ACC112 (cell line): Measurements from ENCODE around the gene SLC6A3.

Experiments used
- H2AFZ ChIP-seq: fragments of 200-600 bp; sonication (generic); one replicate; pipeline ENCODE4 v1.6.0; 2017; ENCODE audit warnings: antibody characterized with exemption, low read length; ENCODE audit not compliant: unreplicated experiment
- H3K27ac ChIP-seq: fragments of 200-600 bp; sonication (generic); 2 replicates; pipeline ENCODE4 v1.5.1; 2014; ENCODE audit warnings: low read depth, mild to moderate bottlenecking, antibody characterized with exemption, low read length, moderate library complexity
- H3K27me3 ChIP-seq: fragments of 200-600 bp; sonication (generic); 2 replicates; pipeline ENCODE4 v1.6.1; 2014; ENCODE audit warnings: mild to moderate bottlenecking, antibody characterized with exemption, low read length, moderate library complexity, mixed read lengths; ENCODE audit not compliant: insufficient read depth
- H3K36me3 ChIP-seq: fragments of 200-600 bp; sonication (generic); 2 replicates; pipeline ENCODE4 v1.6.1; 2016; ENCODE audit warnings: mild to moderate bottlenecking, antibody characterized with exemption, low read length, moderate library complexity, mixed read lengths; ENCODE audit not compliant: insufficient read depth
- H3K4me1 ChIP-seq: fragments of 200-600 bp; sonication (generic); one replicate; pipeline ENCODE4 v1.6.1; 2016; ENCODE audit warnings: low read length, mixed read lengths; ENCODE audit not compliant: insufficient read depth, unreplicated experiment, control insufficient read depth
- H3K4me3 ChIP-seq: fragments of 200-600 bp; sonication (generic); 2 replicates; pipeline ENCODE4 v1.5.1; 2014; ENCODE audit warnings: mild to moderate bottlenecking, low read depth, low read length
- H3K79me2 ChIP-seq: fragments of 200-600 bp; sonication (generic); one replicate; pipeline ENCODE4 v1.6.0; 2016; ENCODE audit warnings: low read length; ENCODE audit not compliant: control insufficient read depth, unreplicated experiment, insufficient read depth

SLC6A3 gene

DNA sequence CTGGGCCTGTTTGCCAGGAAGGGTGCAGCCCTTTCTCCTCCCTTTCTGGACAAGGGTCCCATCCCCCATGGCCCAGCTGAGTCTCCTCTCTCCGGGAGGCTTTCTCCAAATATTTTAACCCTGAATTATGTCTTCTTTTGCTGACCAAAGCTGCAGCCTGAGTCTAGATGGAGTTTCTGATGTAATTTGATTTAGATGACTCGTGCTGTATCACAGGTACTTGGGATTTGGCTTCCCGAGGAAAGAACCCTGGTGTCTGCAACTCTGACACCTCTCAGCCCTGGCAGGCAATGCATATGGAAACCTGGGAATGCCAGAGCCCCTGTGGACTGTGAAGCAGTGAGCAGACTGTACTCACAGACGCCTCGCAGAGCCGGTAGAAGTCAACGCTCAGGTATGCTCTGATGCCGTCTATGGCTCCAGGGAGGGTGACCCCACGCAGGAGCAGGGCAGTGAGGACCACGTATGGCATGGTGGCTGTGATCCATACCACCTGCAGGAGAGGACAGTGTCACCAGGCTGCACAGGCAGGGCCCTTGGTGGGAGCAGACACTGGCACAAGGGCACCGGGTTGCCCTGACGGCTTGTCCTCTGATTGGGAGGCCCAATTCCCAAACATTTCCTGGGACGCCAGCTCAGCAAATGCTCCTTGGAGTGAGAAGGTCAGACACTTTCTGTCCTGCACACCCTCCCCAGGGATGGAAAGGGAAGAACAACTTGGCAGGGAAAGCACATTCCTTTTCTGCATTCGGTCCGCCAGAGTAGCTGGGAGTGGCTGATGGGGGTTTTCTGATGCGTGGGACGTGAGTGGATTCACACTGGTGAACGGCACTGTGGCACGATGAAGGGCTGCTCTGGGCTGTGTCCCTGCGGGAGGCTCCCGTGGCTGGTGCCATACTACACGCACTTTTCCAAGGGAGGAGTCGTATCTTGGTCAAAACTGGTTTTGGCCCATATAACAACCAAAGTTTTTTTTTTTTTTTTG lies 24.7 kb downstream of the SLC6A3 start:
- H3K27me3 ChIP-seq = peaks cover 13% of the 10 kb centered on the region; the same call in 1 of the 2 replicates
- no peaks in the 10 kb centered on the region for H3K36me3 ChIP-seq
- H2AFZ ChIP-seq = no peak overlapping the region
- H3K4me3 ChIP-seq = no peak overlapping the region; the same call in 1 of the 2 replicates
- no peaks in the 10 kb centered on the region for H3K79me2 ChIP-seq
- H3K4me1 ChIP-seq = peaks cover 7% of the 10 kb centered on the region
- H3K27ac ChIP-seq = no peak overlapping the region

DNA sequence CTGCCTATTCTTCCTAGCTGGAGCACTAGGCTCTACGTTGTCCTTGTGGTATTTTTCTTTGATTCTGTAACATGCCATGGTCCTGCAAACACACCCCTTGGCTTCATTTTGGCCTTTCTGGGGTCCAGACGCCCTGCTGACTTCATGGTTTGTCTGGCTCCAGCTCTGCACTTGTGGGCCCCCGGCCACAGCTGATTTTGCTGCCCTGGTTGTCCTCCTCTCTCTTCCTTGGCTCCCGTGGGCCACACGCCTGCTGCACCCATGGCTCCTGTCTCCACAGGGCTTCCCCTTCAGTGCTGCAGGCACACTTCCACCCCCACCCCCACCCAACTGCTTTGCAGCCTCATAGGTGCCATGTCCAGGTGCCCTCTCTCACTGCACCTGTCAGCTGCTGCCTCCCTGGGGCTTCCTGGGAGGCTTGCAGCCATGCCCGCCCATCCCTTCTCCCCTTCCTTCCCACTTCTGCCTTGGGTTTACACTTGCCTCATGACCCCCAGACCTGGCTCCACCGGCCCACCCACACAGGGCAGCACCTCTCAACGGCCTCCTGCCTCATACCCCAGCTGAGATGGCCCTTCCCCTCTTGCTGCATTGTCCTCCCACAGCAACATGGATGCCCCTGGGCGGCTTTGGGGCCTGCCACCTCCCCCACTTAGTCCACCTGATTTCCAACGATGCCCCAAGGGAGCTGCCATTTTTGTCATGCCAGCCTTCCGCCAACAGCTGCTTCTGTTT lies 25.6 kb downstream of the SLC6A3 start:
- Histone ChIP-seq H3K4me1 (peaks cover 7% of the 10 kb centered on the region), H3K27me3 (peaks cover 8% of the 10 kb centered on the region; the same call in 1 of the 2 replicates), H3K79me2 (no peaks in the 10 kb centered on the region), H3K4me3 (no peak overlapping the region), H3K27ac (no peak overlapping the region), H2AFZ (no peak overlapping the region), H3K36me3 (no peaks in the 10 kb centered on the region)

DNA sequence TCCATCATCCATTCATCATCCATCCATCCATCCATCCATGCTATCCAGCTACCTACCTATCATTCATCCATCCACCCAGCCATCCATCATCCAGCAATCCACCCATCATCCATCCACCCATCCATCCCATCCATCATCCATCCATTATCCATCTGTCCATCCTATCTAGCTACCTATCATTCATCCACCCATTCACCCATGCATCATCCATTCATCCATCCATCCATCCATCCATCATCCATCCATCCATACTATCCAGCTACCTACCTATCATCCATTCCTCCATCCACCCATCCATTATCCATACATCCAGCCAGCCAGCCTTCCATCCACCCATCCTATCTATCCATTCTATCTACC lies 26.3 kb downstream of the SLC6A3 start:
- peaks cover 7% of the 10 kb centered on the region for H3K4me1 ChIP-seq
- no peak overlapping the region for H3K27ac ChIP-seq
- H3K36me3 ChIP-seq = no peaks in the 10 kb centered on the region
- no peaks in the 10 kb centered on the region for H3K79me2 ChIP-seq
- H3K27me3 ChIP-seq = peaks cover 8% of the 10 kb centered on the region; the same call in 1 of the 2 replicates
- no peak overlapping the region for H3K4me3 ChIP-seq
- no peak overlapping the region for H2AFZ ChIP-seq

DNA sequence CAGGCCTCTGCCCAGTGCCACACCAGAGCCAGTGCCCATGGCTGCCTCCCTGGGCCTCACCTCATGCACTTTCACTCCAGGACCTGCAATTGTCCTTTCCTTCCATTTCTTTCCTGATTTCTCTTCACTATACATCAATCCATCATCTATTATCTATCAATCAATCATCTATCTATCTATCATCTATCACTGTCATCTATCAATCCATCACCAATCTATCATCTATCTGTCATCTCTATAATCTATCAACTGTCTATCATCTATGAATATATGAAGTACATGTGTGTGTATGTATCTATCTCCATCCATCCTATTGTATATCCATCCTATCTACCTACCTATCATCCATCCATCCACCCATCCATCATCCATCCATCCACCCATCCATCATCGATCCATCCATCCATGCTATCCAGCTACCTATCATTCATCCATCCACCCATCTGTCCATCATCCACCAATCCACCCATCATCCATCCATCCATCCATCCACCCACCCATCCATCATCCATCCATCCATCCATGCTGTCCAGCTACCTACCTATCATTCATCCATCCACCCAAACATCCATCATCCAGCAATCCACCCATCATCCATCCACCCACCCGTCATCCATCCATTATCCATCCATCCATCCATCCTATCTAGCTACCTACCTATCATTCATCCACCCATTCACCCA lies 26.9 kb downstream of the SLC6A3 start:
- Histone ChIP-seq H3K36me3 (no peaks in the 10 kb centered on the region), H3K27me3 (peaks cover 13% of the 10 kb centered on the region; the same call in 1 of the 2 replicates), H3K79me2 (no peaks in the 10 kb centered on the region), H3K4me3 (no peak overlapping the region), H2AFZ (no peak overlapping the region), H3K27ac (no peak overlapping the region), H3K4me1 (peaks cover 7% of the 10 kb centered on the region)

DNA sequence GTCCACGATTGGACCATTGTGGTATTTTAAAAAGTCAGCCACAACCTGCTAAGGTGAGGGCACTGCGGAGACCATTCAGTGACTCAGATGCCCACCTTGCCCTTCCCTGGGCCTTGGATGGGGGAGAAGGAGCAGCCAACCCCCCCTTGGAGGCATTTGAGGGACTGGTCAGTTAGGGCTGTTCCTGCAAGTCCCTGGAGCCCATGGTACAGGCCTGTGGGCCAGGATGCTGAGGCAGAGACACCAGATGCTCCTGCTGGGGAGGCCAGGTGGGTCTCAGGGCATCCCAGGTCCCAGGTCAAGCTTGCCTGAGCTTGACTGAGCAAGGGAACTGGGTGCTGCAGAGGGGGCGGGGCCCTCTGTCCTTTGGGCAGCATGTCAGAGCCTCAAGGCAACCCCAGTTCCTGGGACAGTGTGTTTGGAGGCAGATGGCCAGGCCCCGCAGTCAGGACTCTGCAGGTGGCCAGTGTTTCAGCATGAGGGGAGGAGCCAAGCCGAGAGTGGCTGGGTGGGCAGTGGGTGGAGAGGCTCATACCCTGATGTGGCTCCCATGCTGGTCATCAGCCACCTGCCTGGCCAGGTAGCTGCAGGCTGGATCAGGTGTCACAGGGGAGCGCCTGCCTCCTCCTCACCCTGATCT lies 27.5 kb downstream of the SLC6A3 start:
- peaks cover 20% of the 10 kb centered on the region for H3K27me3 ChIP-seq
- H2AFZ ChIP-seq = no peak overlapping the region
- no peaks in the 10 kb centered on the region for H3K79me2 ChIP-seq
- H3K4me3 ChIP-seq = no peak overlapping the region
- H3K27ac ChIP-seq = no peak overlapping the region
- no peaks in the 10 kb centered on the region for H3K36me3 ChIP-seq
- peaks cover 7% of the 10 kb centered on the region for H3K4me1 ChIP-seq

DNA sequence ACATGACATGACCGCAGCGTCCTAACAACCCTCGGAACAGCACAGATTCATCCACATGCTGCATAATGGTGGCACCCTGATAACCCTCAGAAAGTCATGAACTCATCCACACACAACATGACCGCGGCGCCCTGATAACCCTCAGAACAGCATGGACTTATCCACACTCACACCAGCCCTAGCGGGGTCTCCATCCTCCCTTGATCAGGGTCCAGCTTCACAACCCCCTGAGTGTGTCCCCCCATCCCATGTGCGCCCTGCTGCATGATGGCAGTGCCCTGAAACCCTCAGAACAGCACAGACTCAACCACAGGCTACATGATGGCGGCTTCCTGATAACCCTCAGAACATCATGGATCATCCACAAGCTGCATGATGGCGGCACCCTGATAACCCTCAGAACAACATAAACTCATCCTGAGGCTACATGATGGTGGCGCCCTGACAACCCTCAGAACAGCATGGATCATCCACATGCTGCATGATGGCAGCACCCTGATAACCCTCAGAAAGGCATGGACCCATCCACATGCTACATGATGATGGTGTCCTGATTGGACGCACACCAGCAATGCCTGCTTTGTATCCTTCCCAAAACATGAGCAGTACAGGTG lies 28.3 kb downstream of the SLC6A3 start:
- Histone ChIP-seq H3K27ac (no peak overlapping the region), H3K27me3 (peaks cover 28% of the 10 kb centered on the region), H3K79me2 (no peaks in the 10 kb centered on the region), H3K4me3 (no peak overlapping the region), H3K4me1 (peaks cover 7% of the 10 kb centered on the region), H2AFZ (no peak overlapping the region), H3K36me3 (no peaks in the 10 kb centered on the region)

DNA sequence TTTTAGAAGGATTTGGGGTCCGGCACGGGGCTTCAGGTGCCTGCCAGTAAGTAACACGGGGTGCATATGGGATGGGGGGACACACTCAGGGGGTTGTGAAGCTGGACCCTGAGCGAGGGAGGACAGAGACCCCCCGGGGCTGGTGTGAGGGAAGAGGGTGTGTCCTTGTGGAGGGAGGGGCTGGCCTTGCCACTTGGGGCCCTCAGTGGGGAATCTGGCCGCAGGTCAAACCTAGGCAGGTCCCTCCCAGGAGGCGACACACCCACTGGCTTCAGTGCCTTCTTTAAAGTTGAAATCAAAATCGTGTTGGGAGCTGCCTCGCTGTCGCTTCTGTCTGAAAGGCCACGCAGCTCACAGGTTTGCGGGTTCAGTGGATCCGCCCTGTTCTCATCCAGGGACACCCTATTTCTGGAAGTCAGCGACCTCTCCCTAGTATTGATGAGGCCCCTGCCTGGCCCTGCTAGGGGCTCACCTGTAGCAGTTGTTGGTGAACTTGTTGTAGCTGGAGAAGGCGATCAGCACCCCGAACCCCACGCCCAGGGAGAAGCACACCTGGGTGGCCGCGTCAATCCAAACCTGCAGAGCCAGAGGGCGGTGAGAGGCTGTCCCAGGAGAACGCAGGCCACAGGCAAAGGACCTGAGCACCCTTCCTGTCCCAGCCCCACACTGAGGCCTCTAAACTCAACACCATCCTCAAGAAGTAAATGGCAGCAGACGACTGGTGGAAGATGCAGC lies 29.4 kb downstream of the SLC6A3 start:
- H3K36me3 ChIP-seq = no peaks in the 10 kb centered on the region
- no peak overlapping the region for H3K4me3 ChIP-seq
- H2AFZ ChIP-seq = no peak overlapping the region
- no peaks in the 10 kb centered on the region for H3K79me2 ChIP-seq
- no peak overlapping the region for H3K27ac ChIP-seq
- peaks cover 5% of the 10 kb centered on the region for H3K4me1 ChIP-seq
- H3K27me3 ChIP-seq = peaks cover 28% of the 10 kb centered on the region

DNA sequence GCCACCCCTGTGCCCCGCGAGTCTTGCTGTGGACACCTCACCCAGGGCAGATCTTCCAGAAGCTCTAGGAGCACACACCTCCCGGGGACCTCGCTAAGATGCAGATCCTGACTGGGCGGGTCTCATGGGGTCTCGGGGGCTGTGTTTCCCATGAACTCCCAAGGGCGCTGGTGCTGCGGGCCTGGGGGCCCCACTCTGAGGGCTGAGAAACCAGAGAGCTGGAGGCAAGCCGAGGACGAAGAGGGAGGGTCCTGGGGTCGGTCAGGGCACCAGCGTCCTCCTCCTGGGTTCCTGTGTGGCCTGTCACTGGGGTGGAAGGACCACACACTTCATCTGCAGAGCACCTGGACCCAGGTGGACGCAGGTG lies 30.2 kb downstream of the SLC6A3 start:
- no peaks in the 10 kb centered on the region for H3K4me1 ChIP-seq
- no peaks in the 10 kb centered on the region for H3K79me2 ChIP-seq
- H2AFZ ChIP-seq = no peak overlapping the region
- no peaks in the 10 kb centered on the region for H3K36me3 ChIP-seq
- H3K27me3 ChIP-seq = peaks cover 28% of the 10 kb centered on the region
- no peak overlapping the region for H3K27ac ChIP-seq
- no peak overlapping the region for H3K4me3 ChIP-seq

DNA sequence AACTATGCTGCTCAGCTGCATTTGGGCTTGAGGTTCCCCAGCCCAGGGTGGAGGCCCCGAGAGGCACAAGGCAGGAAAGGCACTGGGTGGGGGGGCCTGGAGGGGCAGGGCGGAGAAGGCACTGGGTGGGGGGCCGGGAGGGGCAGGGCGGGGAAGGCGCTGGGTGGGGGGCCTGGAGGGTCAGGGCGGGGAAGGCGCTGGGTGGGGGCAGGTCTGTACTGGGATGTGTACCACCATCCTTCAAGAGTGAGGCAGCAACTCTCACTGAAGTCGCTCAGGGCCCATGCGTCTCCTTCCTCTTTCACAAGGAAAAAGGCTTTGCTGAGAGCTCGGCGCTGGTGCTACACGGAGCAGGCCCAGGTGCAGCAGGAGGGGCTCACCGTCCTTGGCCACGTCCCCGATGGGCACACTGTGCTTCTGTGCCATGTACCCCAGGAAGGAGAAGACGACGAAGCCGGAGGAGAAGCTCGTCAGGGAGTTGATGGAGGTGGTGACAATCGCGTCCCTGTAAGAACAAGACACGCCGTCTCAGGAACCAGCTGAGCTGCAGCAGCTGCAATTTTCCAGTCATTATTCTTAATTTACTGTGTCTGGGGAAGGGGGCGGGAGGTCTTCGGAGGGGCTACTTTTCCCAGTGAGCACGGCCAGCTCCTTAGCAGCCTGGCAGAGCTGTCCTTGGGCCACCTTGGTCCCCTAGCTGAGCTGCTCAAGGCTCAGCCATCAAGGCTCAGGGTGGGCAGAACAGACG lies 30.8 kb downstream of the SLC6A3 start:
- H3K27me3 ChIP-seq = peaks cover 30% of the 10 kb centered on the region

More for the DNA sequence above, 30.8 kb downstream of the SLC6A3 start:
- no peaks in the 10 kb centered on the region for H3K4me1 ChIP-seq
- H3K36me3 ChIP-seq = no peaks in the 10 kb centered on the region
- H3K4me3 ChIP-seq = no peak overlapping the region
- H3K79me2 ChIP-seq = no peaks in the 10 kb centered on the region
- no peak overlapping the region for H3K27ac ChIP-seq
- no peak overlapping the region for H2AFZ ChIP-seq
